Activated T-helper 2 cell treated with anti-CD3 and anti-CD28 coated beads, Interferon-gamma antibody, Interleukin-2, Interleukin-4, amounts not matched to agents 10 μg/mL and 5 μg/mL and 100 μg/mL, durations not matched to agents 14 hours and 24 hours and 36 hours (primary cell): ENCODE data around the gene BAZ1A. TPM values are rescaled to one million over a fixed set of nuclear protein-coding genes. Genes with fewer than 3 reads are reported as not detected.

Source experiments
- DNase-seq: peaks from one replicate; pipeline ENCODE4 v3.0.0; 2021; ENCODE audit warnings: low spot score
- H3K27ac Mint-ChIP-seq: one replicate; pipeline ENCODE4 v1.8.0; 2021; ENCODE audit warnings: mixed read lengths
- H3K27me3 Mint-ChIP-seq: one replicate; pipeline ENCODE4 v1.8.0; 2021; ENCODE audit warnings: low read depth, mixed read lengths
- H3K36me3 Mint-ChIP-seq: one replicate; pipeline ENCODE4 v1.8.0; 2021; ENCODE audit warnings: low read depth, mixed read lengths
- H3K4me1 Mint-ChIP-seq: one replicate; pipeline ENCODE4 v1.8.0; 2021; ENCODE audit warnings: low read depth, mixed read lengths
- H3K4me3 Mint-ChIP-seq: one replicate; pipeline ENCODE4 v1.8.0; 2021; ENCODE audit warnings: low read depth, mild to moderate bottlenecking, moderate library complexity, mixed read lengths
- H3K9me3 Mint-ChIP-seq: one replicate; pipeline ENCODE4 v1.8.0; 2021; ENCODE audit warnings: mixed read lengths
- intact Hi-C: fragments of 100-400 bp; cut with micrococcal nuclease; formaldehyde crosslinking; loops from one replicate; pipeline ENCODE4 v1.15.1; 2023
- total RNA-seq: library from RNA; stranded (reverse); gene quantifications from 2 replicates; pipeline ENCODE4 v1.2.3, GENCODE V29; 2022

BAZ1A gene
- total RNA-seq, 1 donor from 2014 or later: 85.7 TPM

DNA sequence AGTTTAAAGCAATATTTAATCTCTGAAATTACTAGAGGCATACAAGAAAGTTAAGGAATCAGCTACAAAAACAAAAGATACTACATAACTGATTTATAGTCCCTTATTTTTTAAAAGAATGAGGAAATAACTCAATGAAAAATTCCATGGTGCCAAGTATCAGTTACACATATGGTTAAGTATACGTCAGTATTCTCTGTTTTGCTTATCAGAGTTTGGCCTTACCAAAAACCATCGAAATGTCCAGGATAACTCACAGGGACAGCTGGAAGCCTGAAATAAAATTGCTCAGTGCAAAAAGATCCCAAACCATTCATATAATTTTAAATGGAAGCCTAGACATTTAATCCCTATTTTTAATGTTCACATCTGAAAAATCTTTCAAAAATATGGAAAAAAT lies 164.4 kb downstream of the BAZ1A start:
- Mint-ChIP-seq H3K27me3 (no peaks in the 10 kb centered on the region), H3K4me1 (peaks cover 21% of the 10 kb centered on the region), H3K9me3 (no peaks in the 10 kb centered on the region), H3K36me3 (peaks cover 23% of the 10 kb centered on the region), H3K4me3 (no peak overlapping the region), H3K27ac (no peak overlapping the region)
- no peak for DNase-seq
- intact Hi-C loops: loop anchor here (5.0 kb wide), 1 partner anchor 272 kb away; the partner anchor contains the start of gene SRP54

DNA sequence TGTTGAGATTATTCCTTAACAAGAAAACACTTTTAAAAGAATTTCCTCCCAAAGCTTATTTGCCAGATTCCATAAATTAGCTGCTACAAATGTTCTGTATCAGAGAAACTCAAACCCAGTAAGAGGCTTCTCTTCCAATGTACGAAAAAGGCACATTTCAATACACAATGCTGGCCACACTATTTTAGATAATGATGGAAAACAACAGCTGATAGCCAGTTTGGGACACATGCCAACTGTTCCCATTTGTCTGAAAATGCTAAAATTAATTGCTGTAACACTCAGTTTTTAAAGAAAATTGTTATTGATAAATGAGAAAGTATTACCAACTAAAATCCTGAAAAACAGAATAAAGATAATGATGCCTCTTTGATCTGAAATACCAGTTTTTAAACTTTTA lies 165.2 kb downstream of the BAZ1A start:
- intact Hi-C loops: loop anchor here (5.0 kb wide), 1 partner anchor 272 kb away; the partner anchor contains the start of gene SRP54
- H3K9me3 Mint-ChIP-seq: no peaks in the 10 kb centered on the region

DNA sequence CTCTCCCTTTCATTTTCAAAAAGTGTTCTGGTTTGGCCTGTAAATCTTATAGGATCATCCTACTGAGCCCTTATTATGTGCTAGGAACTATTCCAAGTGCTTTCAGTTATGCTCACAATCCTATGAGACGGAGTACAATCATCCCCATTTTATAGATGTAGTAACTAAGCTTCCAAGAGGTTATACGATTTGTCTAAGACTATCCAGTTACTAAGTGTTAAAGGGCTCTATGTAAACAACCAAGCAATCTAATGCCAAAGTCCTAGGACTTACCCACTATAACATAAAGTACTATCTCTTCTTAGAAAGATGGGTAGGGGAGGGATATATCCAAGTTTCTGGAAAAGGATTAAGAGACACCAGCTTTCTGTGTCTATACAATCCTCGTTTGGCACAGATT lies 167.4 kb downstream of the BAZ1A start:
- H3K27ac Mint-ChIP-seq: no peak overlapping the region
- DNase-seq: no peak
- H3K9me3 Mint-ChIP-seq: no peaks in the 10 kb centered on the region
- H3K4me3 Mint-ChIP-seq: no peak overlapping the region
- H3K36me3 Mint-ChIP-seq: peaks cover 15% of the 10 kb centered on the region
- H3K4me1 Mint-ChIP-seq: peaks cover 4% of the 10 kb centered on the region
- intact Hi-C loops: no loop called here
- no peaks in the 10 kb centered on the region for H3K27me3 Mint-ChIP-seq

More for the DNA sequence above, 165.2 kb downstream of the BAZ1A start:
- H3K4me1 Mint-ChIP-seq: peaks cover 14% of the 10 kb centered on the region
- H3K27ac Mint-ChIP-seq: no peak overlapping the region
- peaks cover 23% of the 10 kb centered on the region for H3K36me3 Mint-ChIP-seq
- no peak for DNase-seq
- no peaks in the 10 kb centered on the region for H3K27me3 Mint-ChIP-seq
- no peak overlapping the region for H3K4me3 Mint-ChIP-seq

Other genes with a start within 250 kb of the BAZ1A start
- 66.6 and 67.0 TPM in 2 replicates for gene SNX6, start 245.2 kb downstream of the BAZ1A start, total RNA-seq
- gene CFL2, start 160.8 kb downstream of the BAZ1A start, total RNA-seq: 7.1 and 8.4 TPM in 2 replicates
- 78.9 and 82.4 TPM in 2 replicates for gene SRP54, start 107.6 kb upstream of the BAZ1A start, total RNA-seq
- 41.3 and 43.2 TPM in 2 replicates for gene FAM177A1, start 170.9 kb upstream of the BAZ1A start, total RNA-seq
- gene PPP2R3C, start 246.6 kb upstream of the BAZ1A start, total RNA-seq: 48.1 and 49.7 TPM in 2 replicates
- 37.0 and 41.3 TPM in 2 replicates for gene PRORP, start 247.2 kb upstream of the BAZ1A start, total RNA-seq